Measurements from ENCODE around the gene VIM. TPM values are rescaled to one million over a fixed set of nuclear protein-coding genes. Genes with fewer than 3 reads are reported as not detected.
A peak's percentile ranks its signal among the peaks of the same experiment; 100 is the strongest.

Gene VIM
- total and polyA plus RNA-seq, 10 of the 15 experiments (the other 5 are each of a cell fraction or from before 2014, with no cell fraction given), result 44.2 to 287 (median 188) TPM

GRCh38 chr10:17200912-17201793 is 26.9 kb upstream of the VIM start, which contains the start of gene TRDMT1 (continued):
- TF ChIP-seq, protein P1, sequence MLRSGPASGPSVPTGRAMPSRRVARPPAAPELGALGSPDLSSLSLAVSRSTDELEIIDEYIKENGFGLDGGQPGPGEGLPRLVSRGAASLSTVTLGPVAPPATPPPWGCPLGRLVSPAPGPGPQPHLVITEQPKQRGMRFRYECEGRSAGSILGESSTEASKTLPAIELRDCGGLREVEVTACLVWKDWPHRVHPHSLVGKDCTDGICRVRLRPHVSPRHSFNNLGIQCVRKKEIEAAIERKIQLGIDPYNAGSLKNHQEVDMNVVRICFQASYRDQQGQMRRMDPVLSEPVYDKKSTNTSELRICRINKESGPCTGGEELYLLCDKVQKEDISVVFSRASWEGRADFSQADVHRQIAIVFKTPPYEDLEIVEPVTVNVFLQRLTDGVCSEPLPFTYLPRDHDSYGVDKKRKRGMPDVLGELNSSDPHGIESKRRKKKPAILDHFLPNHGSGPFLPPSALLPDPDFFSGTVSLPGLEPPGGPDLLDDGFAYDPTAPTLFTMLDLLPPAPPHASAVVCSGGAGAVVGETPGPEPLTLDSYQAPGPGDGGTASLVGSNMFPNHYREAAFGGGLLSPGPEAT (IDR thresholded peaks at IDR 0.05; ENCODE audit: low read depth), result peak; percentile 92
- TF ChIP-seq ZBTB33 (IDR thresholded peaks at IDR 0.05), result no peak
- no peak for TF ChIP-seq SPI1 (IDR thresholded peaks at IDR 0.05; ENCODE audit: borderline replicate concordance, insufficient read depth, low read depth, low read length)
- peak; percentile 59; the same call in 1 of the 2 replicates for TF ChIP-seq MXI1 (IDR thresholded peaks at IDR 0.05; ENCODE audit: low read depth, low read length)
- TF ChIP-seq NFIC (IDR thresholded peaks at IDR 0.05; ENCODE audit: low read depth, low read length), result no peak
- peak; percentile 72 for TF ChIP-seq BMI1 (IDR thresholded peaks at IDR 0.05; ENCODE audit: borderline replicate concordance)
- no peak for TF ChIP-seq CHD2 (IDR thresholded peaks at IDR 0.05; ENCODE audit: borderline replicate concordance, low read depth, low read length)
- peak; percentile 79; the same call in 1 of the 2 replicates for TF ChIP-seq HDGF (IDR thresholded peaks at IDR 0.05)
- no peak for TF ChIP-seq JUNB (IDR thresholded peaks at IDR 0.05)
- TF ChIP-seq SIN3A (IDR thresholded peaks at IDR 0.05; ENCODE audit: low read depth, low read length), result peak; percentile 79
- TF ChIP-seq, protein P2, sequence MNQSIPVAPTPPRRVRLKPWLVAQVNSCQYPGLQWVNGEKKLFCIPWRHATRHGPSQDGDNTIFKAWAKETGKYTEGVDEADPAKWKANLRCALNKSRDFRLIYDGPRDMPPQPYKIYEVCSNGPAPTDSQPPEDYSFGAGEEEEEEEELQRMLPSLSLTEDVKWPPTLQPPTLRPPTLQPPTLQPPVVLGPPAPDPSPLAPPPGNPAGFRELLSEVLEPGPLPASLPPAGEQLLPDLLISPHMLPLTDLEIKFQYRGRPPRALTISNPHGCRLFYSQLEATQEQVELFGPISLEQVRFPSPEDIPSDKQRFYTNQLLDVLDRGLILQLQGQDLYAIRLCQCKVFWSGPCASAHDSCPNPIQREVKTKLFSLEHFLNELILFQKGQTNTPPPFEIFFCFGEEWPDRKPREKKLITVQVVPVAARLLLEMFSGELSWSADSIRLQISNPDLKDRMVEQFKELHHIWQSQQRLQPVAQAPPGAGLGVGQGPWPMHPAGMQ (IDR thresholded peaks at IDR 0.05; ENCODE audit: borderline replicate concordance), result no peak
- no peak for TF ChIP-seq TCF7 (IDR thresholded peaks at IDR 0.05; ENCODE audit: borderline replicate concordance)
- no peak for TF ChIP-seq FOS (IDR thresholded peaks at IDR 0.05; ENCODE audit: borderline replicate concordance, extremely low read depth, insufficient read length)
- no peak for TF ChIP-seq BACH1 (IDR thresholded peaks at IDR 0.05; ENCODE audit: borderline replicate concordance)
- TF ChIP-seq RAD51 (IDR thresholded peaks at IDR 0.05), result no peak
- peak; percentile 98 for TF ChIP-seq TAF1 (IDR thresholded peaks at IDR 0.05; ENCODE audit: borderline replicate concordance, low read depth, low read length)
- TF ChIP-seq IRF4 (IDR thresholded peaks at IDR 0.05; ENCODE audit: low read depth, low read length), result no peak
- TF ChIP-seq STAT1 (conservative IDR thresholded peaks at IDR 0.05), result peak; percentile 98
- TF ChIP-seq MAX (IDR thresholded peaks at IDR 0.05; ENCODE audit: low read depth, low read length), result no peak; the same call in 1 of the 2 replicates
- TF ChIP-seq, protein P3, sequence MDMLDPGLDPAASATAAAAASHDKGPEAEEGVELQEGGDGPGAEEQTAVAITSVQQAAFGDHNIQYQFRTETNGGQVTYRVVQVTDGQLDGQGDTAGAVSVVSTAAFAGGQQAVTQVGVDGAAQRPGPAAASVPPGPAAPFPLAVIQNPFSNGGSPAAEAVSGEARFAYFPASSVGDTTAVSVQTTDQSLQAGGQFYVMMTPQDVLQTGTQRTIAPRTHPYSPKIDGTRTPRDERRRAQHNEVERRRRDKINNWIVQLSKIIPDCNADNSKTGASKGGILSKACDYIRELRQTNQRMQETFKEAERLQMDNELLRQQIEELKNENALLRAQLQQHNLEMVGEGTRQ (IDR thresholded peaks at IDR 0.05; ENCODE audit: borderline replicate concordance, low read depth, low read length), result no peak
- TF ChIP-seq DPF2 (IDR thresholded peaks at IDR 0.05), result peak; percentile 73; the same call in 1 of the 2 replicates
- no peak for TF ChIP-seq NR2C2 (IDR thresholded peaks at IDR 0.05; ENCODE audit: borderline replicate concordance, control insufficient read depth, insufficient read length, low read depth)
